ENCODE results near the gene DSC1. TPM values are rescaled to one million over a fixed set of nuclear protein-coding genes. Genes with fewer than 3 reads are reported as not detected.
"Not testable (repeated sequence)": the region's sequence is repeated elsewhere in the genome, so short reads cannot be mapped to it uniquely, and the experiment has no call there.

DSC1 gene
- total RNA-seq, 3 donors from 2014 or later, result 0.07 TPM; not detected in 2

GRCh38 chr18:31190919-31191318 lies 28.3 kb upstream of the DSC1 start:
- Histone ChIP-seq H3K9me3 (no peaks in the 10 kb centered on the region), H3K36me3 (ENCODE audit: low read depth) (no peaks in the 10 kb centered on the region), H3K4me3 (no peak overlapping the region), H3K4me1 (ENCODE audit: low read depth) (no peaks in the 10 kb centered on the region)
- intact Hi-C loops (cut with DNase I, micrococcal nuclease), result no loop called here
- no peak for TF ChIP-seq CTCF (IDR thresholded peaks at IDR 0.05)
- ATAC-seq (no peak), DNase-seq (no peak)

GRCh38 chr18:31189757-31190156 lies 27.1 kb upstream of the DSC1 start:
- H3K4me3 ChIP-seq, result no peak overlapping the region
- TF ChIP-seq CTCF (IDR thresholded peaks at IDR 0.05), result no peak
- H3K9me3 ChIP-seq, result no peaks in the 10 kb centered on the region
- intact Hi-C loops (cut with DNase I, micrococcal nuclease), result no loop called here
- ATAC-seq (no peak), DNase-seq (no peak)
- no peaks in the 10 kb centered on the region for H3K4me1 ChIP-seq (ENCODE audit: low read depth)
- H3K36me3 ChIP-seq (ENCODE audit: low read depth), result no peaks in the 10 kb centered on the region

GRCh38 chr18:31185186-31185950 lies 22.7 kb upstream of the DSC1 start:
- H3K36me3 ChIP-seq (ENCODE audit: low read depth), result no peaks in the 10 kb centered on the region
- no peaks in the 10 kb centered on the region for H3K4me1 ChIP-seq (ENCODE audit: low read depth)
- no peak overlapping the region for H3K4me3 ChIP-seq
- ATAC-seq, result peak; percentile 34
- intact Hi-C loops (cut with DNase I, micrococcal nuclease), result no loop called here
- DNase-seq, result peak in 1 of 3 donors; percentile 26
- no peak for TF ChIP-seq CTCF (IDR thresholded peaks at IDR 0.05)
- no peaks in the 10 kb centered on the region for H3K9me3 ChIP-seq

- H3K9me3 ChIP-seq, result no peaks in the 10 kb centered on the region
Measured at GRCh38 chr18:31183302-31183701, 20.6 kb upstream of the DSC1 start.

GRCh38 chr18:31177369-31177768 lies 14.7 kb upstream of the DSC1 start:
- H3K4me3 ChIP-seq; intact Hi-C loops (cut with DNase I, micrococcal nuclease); H3K9me3 ChIP-seq; ATAC-seq; H3K36me3 ChIP-seq (ENCODE audit: low read depth); DNase-seq; H3K4me1 ChIP-seq (ENCODE audit: low read depth): not testable (repeated sequence)

More at GRCh38 chr18:31183302-31183701, 20.6 kb upstream of the DSC1 start:
- H3K4me1 ChIP-seq (ENCODE audit: low read depth), result no peaks in the 10 kb centered on the region
- no peak for TF ChIP-seq CTCF (IDR thresholded peaks at IDR 0.05)
- DNase-seq, result no peak
- intact Hi-C loops (cut with DNase I, micrococcal nuclease), result no loop called here
- H3K4me3 ChIP-seq, result no peak overlapping the region
- ATAC-seq, result no peak
- no peaks in the 10 kb centered on the region for H3K36me3 ChIP-seq (ENCODE audit: low read depth)

- DNase-seq (no peak), ATAC-seq (no peak)
- intact Hi-C loops (cut with DNase I, micrococcal nuclease), result no loop called here
- Histone ChIP-seq H3K4me1 (ENCODE audit: low read depth) (no peaks in the 10 kb centered on the region), H3K4me3 (no peak overlapping the region), H3K36me3 (ENCODE audit: low read depth) (no peaks in the 10 kb centered on the region), H3K9me3 (peaks cover 3% of the 10 kb centered on the region)
- no peak for TF ChIP-seq CTCF (IDR thresholded peaks at IDR 0.05)
Measured at GRCh38 chr18:31176531-31176930, 13.9 kb upstream of the DSC1 start.
